ENCODE measurements around the gene CASP7.

DNA sequence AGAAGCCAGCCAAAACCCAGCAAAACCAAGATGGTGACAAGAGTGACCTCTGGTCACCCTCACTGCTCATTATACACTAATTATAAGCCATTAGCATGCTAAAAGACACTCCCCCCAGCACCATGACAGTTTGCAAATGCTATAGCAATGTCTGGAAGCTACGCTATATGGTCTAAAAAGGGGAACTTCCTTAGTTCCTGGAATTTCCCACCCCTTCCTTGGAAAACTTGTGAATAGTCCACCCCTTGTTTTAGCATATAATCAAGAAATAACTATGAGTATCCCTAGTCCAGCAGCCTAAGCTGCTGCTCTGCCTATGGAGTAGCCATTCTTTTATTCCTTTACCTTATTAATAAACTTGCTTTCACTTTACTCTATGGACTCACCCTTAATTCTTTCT lies 16.0 kb downstream of the CASP7 start:
- TF ChIP-seq CTCF (IDR thresholded peaks at IDR 0.05) (no peak), POLR2A (IDR thresholded peaks at IDR 0.05) (no peak)
